BJ (cell line): ENCODE results near the gene ATP1A1. TPM values are rescaled to one million over a fixed set of nuclear protein-coding genes. Genes with fewer than 3 reads are reported as not detected.

Experiments used
- CTCF ChIA-PET: fragments of 350-600 bp; formaldehyde crosslinking; extraction: SDS; loops from one replicate; lab custom pipeline; 2021; ENCODE audit warnings: antibody characterized with exemption, inconsistent platforms; lab: Yijun Ruan, JAX
- POLR2A ChIA-PET: fragments of 300-600 bp; sonication (Branson Sonifier 250); formaldehyde crosslinking; extraction: SDS; loops from one replicate; lab custom pipeline; 2021; ENCODE audit warnings: antibody characterized with exemption; lab: Charles Lee
- DNase-seq: peaks from one replicate; pipeline ENCODE4 v3.0.0-alpha.2; 2011; ENCODE audit warnings: low read depth
- H3K27me3 ChIP-seq: 2 replicates; pipeline ENCODE4 v1.6.0; 2011; ENCODE audit warnings: low read length; ENCODE audit not compliant: control insufficient read depth, insufficient read depth
- H3K36me3 ChIP-seq: 2 replicates; pipeline ENCODE4 v1.5.1; 2011; ENCODE audit warnings: low read length; ENCODE audit not compliant: control insufficient read depth, insufficient read depth
- H3K4me3 ChIP-seq: 2 replicates; pipeline ENCODE4 v1.5.1; 2011; ENCODE audit warnings: low read depth, mild to moderate bottlenecking, control low read depth, low read length
- CTCF ChIP-seq: IDR thresholded peaks from 2 replicates; pipeline ENCODE4 v1.5.1; 2011; ENCODE audit warnings: low read depth, mild to moderate bottlenecking, control low read depth, inconsistent platforms, low read length, moderate library complexity; ENCODE audit not compliant: insufficient read depth
- polyA plus RNA-seq: library from polyadenylated mRNA; depleted of rRNA; stranded (reverse); fragments of >200 nt; gene quantifications from 2 replicates; pipeline ENCODE4 v1.2.3, GENCODE V29; 2011

Gene ATP1A1
- polyA plus RNA-seq, 1 experiment: 392 TPM

- Histone ChIP-seq H3K36me3 (peaks cover 4% of the 10 kb centered on the region), H3K4me3 (no peak overlapping the region), H3K27me3 (no peaks in the 10 kb centered on the region)
- ChIA-PET CTCF (no interaction called here), POLR2A (no interaction called here)
- no peak for TF ChIP-seq CTCF
- DNase-seq: no peak
Measured at GRCh38 chr1:116414364-116414763, 41.3 kb downstream of the ATP1A1 start.

GRCh38 chr1:116415200-116415698 is 42.2 kb downstream of the ATP1A1 start:
- Histone ChIP-seq H3K27me3 (no peaks in the 10 kb centered on the region), H3K36me3 (peaks cover 1% of the 10 kb centered on the region; the same call in 1 of the 2 replicates), H3K4me3 (no peak overlapping the region)
- ChIA-PET CTCF (no interaction called here), POLR2A (no interaction called here)
- TF ChIP-seq CTCF: no peak
- DNase-seq: no peak

GRCh38 chr1:116415699-116416533 is 42.9 kb downstream of the ATP1A1 start:
- no peak for TF ChIP-seq CTCF
- H3K27me3 ChIP-seq: no peaks in the 10 kb centered on the region
- DNase-seq: no peak
- no peak overlapping the region for H3K4me3 ChIP-seq
- ChIA-PET CTCF (interaction anchor here (1.2 kb wide), 1 partner anchor 15 kb away, joined by 3 read pairs; no protein-coding TSS in a partner anchor), POLR2A (no interaction called here)
- H3K36me3 ChIP-seq: peaks cover 1% of the 10 kb centered on the region; the same call in 1 of the 2 replicates

GRCh38 chr1:116416854-116417513 is 43.9 kb downstream of the ATP1A1 start:
- Histone ChIP-seq H3K27me3 (0 out of 2 replicates have a peak, but pooled peaks cover 1% of the 10 kb centered on the region), H3K36me3 (peaks cover 1% of the 10 kb centered on the region; the same call in 1 of the 2 replicates), H3K4me3 (no peak overlapping the region)
- TF ChIP-seq CTCF: no peak
- DNase-seq: no peak
- POLR2A ChIA-PET: no interaction called here
- CTCF ChIA-PET: interaction anchor here (0.6 to 1.2 kb wide), 2 partner anchors 13 to 16 kb away, joined by 3 read pairs; no protein-coding TSS in a partner anchor

GRCh38 chr1:116417678-116418077 is 44.6 kb downstream of the ATP1A1 start:
- POLR2A ChIA-PET: no interaction called here
- Histone ChIP-seq H3K27me3 (0 out of 2 replicates have a peak, but pooled peaks cover 1% of the 10 kb centered on the region), H3K36me3 (peaks cover 1% of the 10 kb centered on the region; the same call in 1 of the 2 replicates), H3K4me3 (peak overlapping the region; percentile 69)
- DNase-seq: no peak
- CTCF ChIA-PET: interaction anchor here (0.6 to 5.6 kb wide), 2 partner anchors 13 to 68 kb away, joined by 3 to 29 read pairs; no protein-coding TSS in a partner anchor
- no peak for TF ChIP-seq CTCF
